Esophagus squamous epithelium (tissue), 5 donors: ENCODE data around the gene GPHN. TPM values are rescaled to one million over a fixed set of nuclear protein-coding genes. Genes with fewer than 3 reads are reported as not detected.
"Not testable (repeated sequence)": the region's sequence is repeated elsewhere in the genome, so short reads cannot be mapped to it uniquely, and the experiment has no call there.

Source experiments
- DNase-seq: peaks from one replicate; lab custom pipeline; 2025; lab: John Stamatoyannopoulos, UW
- H3K27ac ChIP-seq, 4 donors: fragments of 200-600 bp; sonication (generic); one replicate each; pipeline ENCODE4 v1.5.1; 2016 to 2019; ENCODE audit warnings: mild to moderate bottlenecking in 1 of 4
- H3K27me3 ChIP-seq, 4 donors: fragments of 200-600 bp; sonication (generic); 1 replicate in 3 of 4; 2 replicates in 1 of 4; pipeline versions ENCODE4 v1.5.1 to v1.6.0; 2017 to 2021; ENCODE audit warnings: antibody characterized with exemption in 1 of 4
- H3K36me3 ChIP-seq, 3 donors: fragments of 200-600 bp; sonication (generic); one replicate each; pipeline ENCODE4 v1.5.1; 2016 to 2019
- H3K4me1 ChIP-seq, 3 donors: fragments of 200-600 bp; sonication (generic); one replicate each; pipeline ENCODE4 v1.5.1; 2017 to 2019
- H3K4me3 ChIP-seq, 4 donors: fragments of 200-600 bp; sonication (generic); 1 replicate in 3 of 4; 2 replicates in 1 of 4; pipeline ENCODE4 v1.5.1; 2016 to 2019; ENCODE audit warnings: mild to moderate bottlenecking in 2 of 4, moderate library complexity in 1 of 4
- H3K9me3 ChIP-seq, 3 donors: fragments of 200-600 bp; sonication (generic); one replicate each; pipeline ENCODE4 v1.5.1; 2016 to 2019
- CTCF ChIP-seq, 6 experiments: fragments of 450-650 bp in 4 of 6; fragments of 200-600 bp in 2 of 6; sonication (generic) in 2 of 6; IDR thresholded peaks; one replicate each; pipeline ENCODE4 v1.5.1; 2016 to 2019; ENCODE audit warnings: antibody characterized with exemption in 6 of 6, mild to moderate bottlenecking in 4 of 6, moderate library complexity in 4 of 6
- POLR2A ChIP-seq, 4 donors: fragments of 450-650 bp; IDR thresholded peaks; one replicate each; pipeline ENCODE4 v1.6.1; 2017; ENCODE audit warnings: antibody characterized with exemption in 4 of 4, mild to moderate bottlenecking in 4 of 4, moderate library complexity in 3 of 4
- WGBS, 2 donors: methylation state at CpG; one replicate each; pipeline ENCODE4 v1.1.5; 2018; 5-methylcytosine and 5-hydroxymethylcytosine counted together
- intact Hi-C: fragments of 100-400 bp; cut with DNase I; formaldehyde crosslinking; loops from one replicate; pipeline ENCODE4 v1.15.0; 2022
- total RNA-seq, 4 donors: library from RNA; depleted of rRNA; stranded (reverse); fragments of >200 nt; gene quantifications; one replicate each; pipeline ENCODE4 v1.1.0, GENCODE V29; 2016
- donor health status: DM: yes; HTN: yes; CAD: no.

Gene GPHN
- total RNA-seq, 4 donors from 2014 or later, result 8.3 to 28.4 (median 12.8) TPM

GRCh38 chr14:66563731-66564130 is 55.8 kb downstream of the GPHN start:
- intact Hi-C loops, result no loop called here
- H3K9me3 ChIP-seq, result no peaks in the 10 kb centered on the region
- no peak for DNase-seq
- WGBS, 2 donors, result 87 to 100% methylated on average over 2 of the region's 2 CpGs
- no peak for TF ChIP-seq POLR2A (IDR thresholded peaks at IDR 0.05)
- TF ChIP-seq CTCF (IDR thresholded peaks at IDR 0.05), result no peak
- H3K27ac ChIP-seq, result no peak overlapping the region
- H3K4me1 ChIP-seq, result no peaks in the 10 kb centered on the region
- H3K36me3 ChIP-seq, result no peaks in the 10 kb centered on the region
- no peaks in the 10 kb centered on the region for H3K27me3 ChIP-seq
- H3K4me3 ChIP-seq, result no peak overlapping the region

- no peak overlapping the region for H3K27ac ChIP-seq
- no peak for TF ChIP-seq POLR2A (IDR thresholded peaks at IDR 0.05)
- no peak for TF ChIP-seq CTCF (IDR thresholded peaks at IDR 0.05)
- intact Hi-C loops, result no loop called here
- no peaks in the 10 kb centered on the region for H3K4me1 ChIP-seq
- 36 to 58% methylated on average over 2 of the region's 2 CpGs for WGBS, 2 donors
- no peaks in the 10 kb centered on the region for H3K36me3 ChIP-seq
- H3K9me3 ChIP-seq, result peaks cover 0 to 9% (median 5%) of the 10 kb centered on the region in 3 donors
- DNase-seq, result no peak
- no peak overlapping the region for H3K4me3 ChIP-seq
- H3K27me3 ChIP-seq, result no peaks in the 10 kb centered on the region
Measured at GRCh38 chr14:66568220-66568619, 60.3 kb downstream of the GPHN start.

GRCh38 chr14:66572826-66573225 is 64.9 kb downstream of the GPHN start:
- no peak for DNase-seq
- Histone ChIP-seq H3K27ac (no peak overlapping the region), H3K36me3 (no peaks in the 10 kb centered on the region), H3K4me3 (no peak overlapping the region), H3K9me3 (peaks cover 0 to 38% (median 20%) of the 10 kb centered on the region in 3 donors), H3K4me1 (no peaks in the 10 kb centered on the region), H3K27me3 (no peaks in the 10 kb centered on the region)
- 83 to 90% methylated on average over 1 of the region's 1 CpG for WGBS, 2 donors
- no peak for TF ChIP-seq POLR2A (IDR thresholded peaks at IDR 0.05)
- TF ChIP-seq CTCF (IDR thresholded peaks at IDR 0.05), result no peak
- intact Hi-C loops, result no loop called here

- Histone ChIP-seq H3K4me1 (no peaks in the 10 kb centered on the region), H3K36me3 (no peaks in the 10 kb centered on the region), H3K27me3 (no peaks in the 10 kb centered on the region), H3K4me3 (no peak overlapping the region), H3K9me3 (peaks cover 0 to 38% (median 20%) of the 10 kb centered on the region in 3 donors), H3K27ac (no peak overlapping the region)
- 88 to 89% methylated on average over 2 of the region's 2 CpGs for WGBS, 2 donors
- no peak for DNase-seq
- TF ChIP-seq POLR2A (IDR thresholded peaks at IDR 0.05) (no peak), CTCF (IDR thresholded peaks at IDR 0.05) (no peak)
- intact Hi-C loops, result no loop called here
Measured at GRCh38 chr14:66575014-66575413, 67.1 kb downstream of the GPHN start.

- no peak for TF ChIP-seq CTCF (IDR thresholded peaks at IDR 0.05)
- WGBS, 2 donors, result 100% methylated on average over 1 of the region's 1 CpG; no CpG with 5 or more reads in 1 of the 2 donors
- no peak for DNase-seq
- Histone ChIP-seq H3K27me3 (no peaks in the 10 kb centered on the region), H3K36me3 (no peaks in the 10 kb centered on the region), H3K27ac (no peak overlapping the region), H3K4me3 (no peak overlapping the region), H3K9me3 (peaks cover 0 to 38% (median 20%) of the 10 kb centered on the region in 3 donors), H3K4me1 (no peaks in the 10 kb centered on the region)
- intact Hi-C loops, result no loop called here
Measured at GRCh38 chr14:66575939-66576338, 68.0 kb downstream of the GPHN start.

GRCh38 chr14:66587753-66588152 is 79.8 kb downstream of the GPHN start:
- DNase-seq, H3K27ac ChIP-seq, H3K4me3 ChIP-seq, intact Hi-C loops, H3K36me3 ChIP-seq, H3K4me1 ChIP-seq, H3K27me3 ChIP-seq: not testable (repeated sequence)
- peaks cover 0 to 17% (median 0%) of the 10 kb centered on the region in 3 donors for H3K9me3 ChIP-seq
- WGBS, 2 donors, result 94% methylated on average over 3 to 4 of the region's 6 CpGs
